ENCODE results near the gene SPATA6L. TPM values are rescaled to one million over a fixed set of nuclear protein-coding genes. Genes with fewer than 3 reads are reported as not detected.

SPATA6L gene
- total RNA-seq, 1 donor from 2014 or later = not detected

- H3K9me3 ChIP-seq = no peaks in the 10 kb centered on the region
These were observed 89.8 kb downstream of the SPATA6L start for GRCh38 chr9:4576448-4576847.

GRCh38 chr9:4575997-4576396 lies 90.3 kb downstream of the SPATA6L start:
- no peak for DNase-seq (ENCODE audit: low spot score in 2 of 2)
- intact Hi-C loops (cut with DNase I) = no loop called here
- no peak for TF ChIP-seq CTCF (IDR thresholded peaks at IDR 0.05)
- no peaks in the 10 kb centered on the region for H3K9me3 ChIP-seq
- peaks cover 2 to 8% of the 10 kb centered on the region in 2 donors for H3K4me1 ChIP-seq
- H3K27ac ChIP-seq = no peak overlapping the region
- peaks cover 0 to 7% of the 10 kb centered on the region in 2 donors for H3K36me3 ChIP-seq
- H3K4me3 ChIP-seq = no peak overlapping the region
- no peaks in the 10 kb centered on the region for H3K27me3 ChIP-seq

More at GRCh38 chr9:4576448-4576847, 89.8 kb downstream of the SPATA6L start:
- no peak for TF ChIP-seq CTCF (IDR thresholded peaks at IDR 0.05)
- DNase-seq (ENCODE audit: low spot score in 2 of 2) = no peak
- peaks cover 0 to 7% of the 10 kb centered on the region in 2 donors for H3K36me3 ChIP-seq
- H3K4me3 ChIP-seq = no peak overlapping the region
- peaks cover 2 to 10% of the 10 kb centered on the region in 2 donors for H3K4me1 ChIP-seq
- H3K27ac ChIP-seq = no peak overlapping the region
- intact Hi-C loops (cut with DNase I) = no loop called here
- H3K27me3 ChIP-seq = no peaks in the 10 kb centered on the region

- intact Hi-C loops (cut with DNase I) = no loop called here
- H3K27me3 ChIP-seq = no peaks in the 10 kb centered on the region
- DNase-seq (ENCODE audit: low spot score in 2 of 2) = no peak
- H3K27ac ChIP-seq = no peak overlapping the region
- no peak overlapping the region for H3K4me3 ChIP-seq
- no peaks in the 10 kb centered on the region for H3K9me3 ChIP-seq
- H3K36me3 ChIP-seq = peaks cover 0 to 7% of the 10 kb centered on the region in 2 donors
- TF ChIP-seq CTCF (IDR thresholded peaks at IDR 0.05) = no peak
- H3K4me1 ChIP-seq = peaks cover 0 to 6% of the 10 kb centered on the region in 2 donors
These were observed 91.5 kb downstream of the SPATA6L start for GRCh38 chr9:4574657-4575243.

- Histone ChIP-seq H3K27ac (no peak overlapping the region), H3K9me3 (no peaks in the 10 kb centered on the region), H3K36me3 (peaks cover 0 to 7% of the 10 kb centered on the region in 2 donors), H3K27me3 (no peaks in the 10 kb centered on the region), H3K4me1 (no peaks in the 10 kb centered on the region), H3K4me3 (no peak overlapping the region)
- DNase-seq (ENCODE audit: low spot score in 2 of 2) = no peak
- intact Hi-C loops (cut with DNase I) = no loop called here
- TF ChIP-seq CTCF (IDR thresholded peaks at IDR 0.05) = no peak
These were observed 92.5 kb downstream of the SPATA6L start for GRCh38 chr9:4573634-4574389.

GRCh38 chr9:4573176-4573575 lies 93.1 kb downstream of the SPATA6L start:
- no peaks in the 10 kb centered on the region for H3K4me1 ChIP-seq
- no peaks in the 10 kb centered on the region for H3K9me3 ChIP-seq
- H3K4me3 ChIP-seq = no peak overlapping the region
- no peaks in the 10 kb centered on the region for H3K27me3 ChIP-seq
- H3K27ac ChIP-seq = no peak overlapping the region
- peaks cover 0 to 7% of the 10 kb centered on the region in 2 donors for H3K36me3 ChIP-seq
- TF ChIP-seq CTCF (IDR thresholded peaks at IDR 0.05) = no peak
- DNase-seq (ENCODE audit: low spot score in 2 of 2) = no peak
- intact Hi-C loops (cut with DNase I) = no loop called here
